KMS-11 (cell line): ENCODE results near the gene SLC2A13.

Source experiments
- H2AFZ ChIP-seq: fragments of 200-600 bp; sonication (generic); 2 replicates; pipeline ENCODE4 v1.6.1; 2016; ENCODE audit warnings: antibody characterized with exemption, mixed run types, low read depth
- H3K27ac ChIP-seq: fragments of 200-600 bp; sonication (generic); 2 replicates; pipeline ENCODE4 v1.6.1; 2016; ENCODE audit warnings: mild to moderate bottlenecking, mixed run types
- H3K27me3 ChIP-seq: fragments of 200-600 bp; sonication (generic); 2 replicates; pipeline ENCODE4 v1.6.1; 2017; ENCODE audit warnings: mild to moderate bottlenecking, low read depth, mixed run types, moderate library complexity; ENCODE audit not compliant: insufficient read depth
- H3K36me3 ChIP-seq: fragments of 200-600 bp; sonication (generic); 2 replicates; pipeline ENCODE4 v1.6.1; 2017; ENCODE audit warnings: mild to moderate bottlenecking, mixed run types; ENCODE audit not compliant: insufficient read depth
- H3K4me1 ChIP-seq: fragments of 200-600 bp; sonication (generic); 2 replicates; pipeline ENCODE4 v1.6.1; 2016; ENCODE audit warnings: mild to moderate bottlenecking, low read depth, mixed run types; ENCODE audit not compliant: poor library complexity, severe bottlenecking
- H3K4me2 ChIP-seq: fragments of 200-600 bp; sonication (generic); 2 replicates; pipeline ENCODE4 v1.7.0; 2016; ENCODE audit warnings: mild to moderate bottlenecking, mixed run types
- H3K4me3 ChIP-seq: fragments of 200-600 bp; sonication (generic); IDR thresholded peaks from 2 replicates; pipeline ENCODE4 v1.6.1; 2017; ENCODE audit warnings: low read depth, low read length, mixed read lengths; ENCODE audit not compliant: insufficient read depth
- H3K79me2 ChIP-seq: fragments of 200-600 bp; sonication (generic); 2 replicates; pipeline ENCODE4 v1.6.1; 2016; ENCODE audit warnings: low read depth, mixed run types; ENCODE audit not compliant: insufficient read depth
- H3K9ac ChIP-seq: fragments of 200-600 bp; sonication (generic); 2 replicates; pipeline ENCODE4 v1.6.1; 2016; ENCODE audit warnings: mild to moderate bottlenecking, mixed run types
- H4K20me1 ChIP-seq: fragments of 200-600 bp; sonication (generic); 2 replicates; pipeline ENCODE4 v1.6.1; 2016; ENCODE audit warnings: mild to moderate bottlenecking, mixed run types; ENCODE audit not compliant: insufficient read depth
- TF ChIP-seq, protein P1 (sequence below): fragments of 200-600 bp; sonication (generic); conservative IDR thresholded peaks from 2 replicates; pipeline ENCODE4 v1.6.1; 2017; ENCODE audit warnings: low read depth, mild to moderate bottlenecking, antibody characterized with exemption, low read length, moderate library complexity, mixed read lengths

Gene SLC2A13

DNA sequence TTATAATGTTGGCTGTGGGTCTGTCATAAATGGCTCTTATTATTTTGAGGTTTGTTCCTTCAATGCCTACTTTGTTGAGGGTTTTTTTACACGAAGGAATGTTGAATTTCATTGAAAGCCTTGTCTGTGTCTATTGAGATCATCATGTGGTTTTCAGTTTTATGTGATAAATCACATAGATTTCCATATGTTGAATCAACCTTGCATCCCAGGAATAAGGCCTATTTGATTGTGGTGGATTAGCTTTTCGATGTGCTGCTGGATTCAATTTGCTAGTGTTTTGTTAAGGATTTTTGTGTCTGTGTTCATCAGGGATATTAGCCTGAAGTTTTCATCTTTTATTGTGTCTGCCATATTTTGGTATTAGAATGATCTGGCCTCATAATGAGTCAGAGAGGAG, 27.6 kb downstream of the SLC2A13 start:
- Histone ChIP-seq H3K9ac (no peak overlapping the region), H3K4me2 (no peak overlapping the region), H2AFZ (no peak overlapping the region), H3K36me3 (no peaks in the 10 kb centered on the region), H3K27me3 (no peaks in the 10 kb centered on the region), H3K4me3 (no peak overlapping the region), H4K20me1 (no peaks in the 10 kb centered on the region), H3K4me1 (no peaks in the 10 kb centered on the region), H3K79me2 (no peaks in the 10 kb centered on the region), H3K27ac (no peak overlapping the region)
- TF ChIP-seq, protein P1, sequence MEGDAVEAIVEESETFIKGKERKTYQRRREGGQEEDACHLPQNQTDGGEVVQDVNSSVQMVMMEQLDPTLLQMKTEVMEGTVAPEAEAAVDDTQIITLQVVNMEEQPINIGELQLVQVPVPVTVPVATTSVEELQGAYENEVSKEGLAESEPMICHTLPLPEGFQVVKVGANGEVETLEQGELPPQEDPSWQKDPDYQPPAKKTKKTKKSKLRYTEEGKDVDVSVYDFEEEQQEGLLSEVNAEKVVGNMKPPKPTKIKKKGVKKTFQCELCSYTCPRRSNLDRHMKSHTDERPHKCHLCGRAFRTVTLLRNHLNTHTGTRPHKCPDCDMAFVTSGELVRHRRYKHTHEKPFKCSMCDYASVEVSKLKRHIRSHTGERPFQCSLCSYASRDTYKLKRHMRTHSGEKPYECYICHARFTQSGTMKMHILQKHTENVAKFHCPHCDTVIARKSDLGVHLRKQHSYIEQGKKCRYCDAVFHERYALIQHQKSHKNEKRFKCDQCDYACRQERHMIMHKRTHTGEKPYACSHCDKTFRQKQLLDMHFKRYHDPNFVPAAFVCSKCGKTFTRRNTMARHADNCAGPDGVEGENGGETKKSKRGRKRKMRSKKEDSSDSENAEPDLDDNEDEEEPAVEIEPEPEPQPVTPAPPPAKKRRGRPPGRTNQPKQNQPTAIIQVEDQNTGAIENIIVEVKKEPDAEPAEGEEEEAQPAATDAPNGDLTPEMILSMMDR = no peak

- Histone ChIP-seq H4K20me1 (no peaks in the 10 kb centered on the region), H2AFZ (no peak overlapping the region), H3K27me3 (no peaks in the 10 kb centered on the region), H3K27ac (no peak overlapping the region), H3K4me3 (no peak overlapping the region), H3K4me1 (no peaks in the 10 kb centered on the region), H3K9ac (no peak overlapping the region), H3K36me3 (no peaks in the 10 kb centered on the region), H3K4me2 (no peak overlapping the region), H3K79me2 (no peaks in the 10 kb centered on the region)
- TF ChIP-seq, protein P1 = no peak
These were observed 30.4 kb downstream of the SLC2A13 start for GRCh38 chr12:40075458-40075857.

DNA sequence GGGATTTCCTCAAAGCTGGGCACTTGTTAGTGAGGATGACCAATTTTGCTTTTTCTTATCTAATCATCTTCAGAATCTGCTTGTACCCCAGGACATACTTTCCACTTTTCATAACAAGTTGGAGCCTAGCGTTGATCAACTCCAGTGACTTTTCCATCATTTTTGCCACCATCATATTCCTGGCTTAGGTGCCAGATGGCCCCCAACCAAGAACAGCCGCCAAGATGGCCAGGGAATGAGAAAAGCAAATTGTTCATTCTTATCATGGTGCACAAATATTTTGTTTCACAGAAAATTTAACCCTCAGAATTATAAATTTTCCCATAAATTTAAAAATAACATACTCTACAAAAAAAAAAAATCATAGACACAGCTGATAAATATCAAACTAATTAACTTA, 37.5 kb downstream of the SLC2A13 start:
- TF ChIP-seq, protein P1 = no peak
- Histone ChIP-seq H3K27me3 (no peaks in the 10 kb centered on the region), H3K4me2 (no peak overlapping the region), H3K9ac (no peak overlapping the region), H3K27ac (no peak overlapping the region), H2AFZ (no peak overlapping the region), H3K4me1 (no peaks in the 10 kb centered on the region), H3K4me3 (no peak overlapping the region), H3K36me3 (no peaks in the 10 kb centered on the region), H4K20me1 (no peaks in the 10 kb centered on the region), H3K79me2 (no peaks in the 10 kb centered on the region)

DNA sequence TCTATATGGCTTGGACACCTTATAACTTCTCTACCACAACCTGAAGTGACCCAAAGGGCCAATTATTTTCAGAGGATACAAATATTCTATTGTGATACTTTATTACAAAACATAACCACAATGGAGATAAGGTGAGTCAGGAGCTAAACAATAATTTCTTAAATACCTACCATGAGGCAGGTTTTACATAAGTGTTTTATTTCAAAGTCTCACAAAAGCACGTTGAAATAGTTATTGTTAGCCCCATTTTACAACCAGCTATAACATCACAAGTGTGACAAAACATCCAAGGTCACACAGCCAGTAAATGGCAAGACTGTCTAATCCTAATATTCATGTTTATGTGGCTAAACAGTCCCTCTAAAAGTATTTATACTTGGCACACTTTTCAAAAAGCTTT, 40.2 kb downstream of the SLC2A13 start:
- Histone ChIP-seq H2AFZ (no peak overlapping the region), H3K27me3 (no peaks in the 10 kb centered on the region), H3K4me2 (no peak overlapping the region), H4K20me1 (no peaks in the 10 kb centered on the region), H3K36me3 (no peaks in the 10 kb centered on the region), H3K79me2 (no peaks in the 10 kb centered on the region), H3K27ac (no peak overlapping the region), H3K9ac (no peak overlapping the region), H3K4me1 (no peaks in the 10 kb centered on the region), H3K4me3 (no peak overlapping the region)
- TF ChIP-seq, protein P1 = no peak
